Measurements from ENCODE around the gene EIF3J.

The EIF3J gene

GRCh38 chr15:44569316-44569715 is 32.4 kb downstream of the EIF3J start:
- in situ Hi-C loops (cut with MboI; ENCODE audit: low pct_unique_long_range_greater_than_20kb, low sequenced_read_pairs, unreplicated experiment) = no loop called here
- no peak for TF ChIP-seq CTCF (IDR thresholded peaks at IDR 0.05; ENCODE audit: extremely low read depth, insufficient read depth, missing control alignments)

GRCh38 chr15:44570361-44570760 is 33.4 kb downstream of the EIF3J start:
- in situ Hi-C loops (cut with MboI; ENCODE audit: low pct_unique_long_range_greater_than_20kb, low sequenced_read_pairs, unreplicated experiment) = no loop called here
- DNase-seq (ENCODE audit: low spot score) = no peak
- TF ChIP-seq CTCF (IDR thresholded peaks at IDR 0.05; ENCODE audit: extremely low read depth, insufficient read depth, missing control alignments) = no peak

More at GRCh38 chr15:44569316-44569715, 32.4 kb downstream of the EIF3J start:
- DNase-seq (ENCODE audit: low spot score) = no peak

- DNase-seq (ENCODE audit: low spot score) = no peak
- no peak for TF ChIP-seq CTCF (IDR thresholded peaks at IDR 0.05; ENCODE audit: extremely low read depth, insufficient read depth, missing control alignments)
- in situ Hi-C loops (cut with MboI; ENCODE audit: low pct_unique_long_range_greater_than_20kb, low sequenced_read_pairs, unreplicated experiment) = no loop called here
Measured at GRCh38 chr15:44573386-44573785, 36.4 kb downstream of the EIF3J start.

GRCh38 chr15:44574734-44575133 is 37.8 kb downstream of the EIF3J start:
- DNase-seq (ENCODE audit: low spot score) = no peak
- in situ Hi-C loops (cut with MboI; ENCODE audit: low pct_unique_long_range_greater_than_20kb, low sequenced_read_pairs, unreplicated experiment) = loop anchor here (25.0 kb wide), 1 partner anchor 363 kb away; no protein-coding TSS in a partner anchor
- no peak for TF ChIP-seq CTCF (IDR thresholded peaks at IDR 0.05; ENCODE audit: extremely low read depth, insufficient read depth, missing control alignments)

- no peak for DNase-seq (ENCODE audit: low spot score)
- in situ Hi-C loops (cut with MboI; ENCODE audit: low pct_unique_long_range_greater_than_20kb, low sequenced_read_pairs, unreplicated experiment) = loop anchor here (25.0 kb wide), 1 partner anchor 357 kb away; no protein-coding TSS in a partner anchor
- TF ChIP-seq CTCF (IDR thresholded peaks at IDR 0.05; ENCODE audit: extremely low read depth, insufficient read depth, missing control alignments) = no peak
Measured at GRCh38 chr15:44580105-44580504, 43.2 kb downstream of the EIF3J start.

- DNase-seq (ENCODE audit: low spot score) = no peak
- peak; percentile 65 for TF ChIP-seq CTCF (IDR thresholded peaks at IDR 0.05; ENCODE audit: extremely low read depth, insufficient read depth, missing control alignments)
- in situ Hi-C loops (cut with MboI; ENCODE audit: low pct_unique_long_range_greater_than_20kb, low sequenced_read_pairs, unreplicated experiment) = loop anchor here (25.0 kb wide), 1 partner anchor 353 kb away; no protein-coding TSS in a partner anchor
Measured at GRCh38 chr15:44584162-44584749, 47.3 kb downstream of the EIF3J start.
